Hematopoietic multipotent progenitor cell treated with erythropoietin and hydrocortisone succinate and interleukin-3 and kit ligand, for 6 days (in vitro differentiated cells): ENCODE data around the gene ACKR3.

ENCODE experiments used
- DNase-seq: peaks from one replicate; pipeline ENCODE4 v3.0.0-alpha.2; 2015

The ACKR3 gene

DNA sequence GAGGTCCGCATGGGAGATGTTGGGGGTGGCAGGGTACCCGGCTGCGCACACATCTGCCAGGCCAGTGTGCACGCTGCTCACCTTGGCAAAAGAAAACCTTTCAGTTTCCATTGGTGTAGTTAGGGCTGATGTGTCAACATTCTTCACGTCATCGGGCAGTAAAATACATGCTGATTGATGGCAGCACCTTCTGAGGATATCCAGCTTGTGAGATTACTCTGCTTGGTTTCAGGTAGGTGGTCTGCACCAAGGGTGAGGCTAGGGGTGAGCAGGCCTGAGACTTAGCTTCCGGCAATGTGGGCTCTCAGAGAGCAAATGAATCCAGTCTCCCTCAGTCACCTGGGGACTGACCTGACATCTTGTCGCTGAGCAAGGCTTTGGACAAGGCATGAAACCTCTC lies 19.3 kb upstream of the ACKR3 start:
- no peak for DNase-seq

DNA sequence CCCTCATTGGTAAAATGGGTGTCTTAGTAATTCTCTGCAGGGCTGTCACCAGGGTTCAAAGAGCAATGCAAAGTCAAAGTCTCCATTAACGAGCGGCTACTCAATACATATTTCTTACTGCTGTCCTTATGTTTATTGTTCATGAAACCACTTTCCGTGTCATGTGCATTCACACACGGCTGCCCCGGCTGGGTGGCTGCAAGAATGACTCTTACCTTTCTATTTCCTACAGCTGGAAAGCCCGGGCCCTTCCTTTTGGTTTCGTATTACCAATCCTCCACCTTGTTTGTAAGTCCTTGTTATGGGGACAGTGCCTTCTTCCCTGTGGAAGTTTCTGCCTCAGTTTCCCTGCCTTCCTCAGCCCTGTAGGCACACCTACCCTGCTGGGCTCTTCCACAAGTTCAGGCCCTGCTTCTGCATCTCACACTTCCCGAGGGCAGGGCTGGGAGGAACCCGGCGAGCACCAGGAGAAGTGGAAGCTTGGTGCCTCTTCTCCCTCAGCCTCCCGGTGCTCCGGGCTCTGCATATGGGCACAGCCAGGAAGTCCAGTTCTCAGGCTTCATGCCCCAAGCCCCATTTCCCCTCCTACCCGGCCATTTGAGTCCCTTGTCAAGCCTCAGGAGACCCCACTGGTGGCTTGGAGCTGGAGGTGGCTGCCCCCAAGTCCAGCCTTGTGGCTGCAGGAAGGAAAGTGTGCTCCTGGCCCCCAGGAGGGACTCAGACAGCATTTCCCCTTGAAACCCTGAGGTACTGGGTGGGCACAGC lies 18.7 kb upstream of the ACKR3 start:
- DNase-seq: no peak

DNA sequence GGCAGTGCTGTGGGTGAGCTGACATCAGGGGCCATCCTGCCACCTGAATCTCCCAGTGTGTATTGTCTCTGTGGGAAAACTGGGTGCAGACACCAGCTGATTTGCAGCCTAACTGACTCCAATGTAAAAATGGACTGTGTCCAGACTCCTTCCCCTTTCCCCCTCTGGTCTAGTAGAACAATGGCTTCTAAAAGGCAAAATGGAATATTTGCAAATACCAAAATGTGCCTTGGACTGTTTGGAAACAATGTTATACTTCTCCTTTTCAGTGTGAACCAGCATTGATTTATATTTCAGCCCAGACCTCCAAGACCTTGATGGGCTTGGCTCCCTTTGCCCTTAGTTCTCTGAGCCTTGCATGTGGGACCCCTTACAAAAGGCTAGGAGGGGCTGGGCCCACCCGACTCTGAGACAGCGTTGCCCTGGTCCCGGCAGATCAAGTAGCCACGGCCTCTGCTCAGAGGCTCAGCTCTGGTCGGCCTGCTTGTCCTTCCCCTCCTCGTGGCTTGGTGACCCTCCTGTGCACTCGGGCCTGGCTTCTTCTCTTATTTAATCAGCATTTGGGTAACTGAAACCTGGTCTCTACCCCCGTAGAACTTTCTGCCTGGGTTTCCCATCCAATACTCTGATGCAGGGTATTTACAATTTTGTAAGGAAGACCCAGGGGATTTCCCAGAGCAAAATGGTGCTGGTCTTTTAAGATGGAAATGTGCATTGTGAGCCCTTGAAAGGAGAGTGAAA lies 18.0 kb upstream of the ACKR3 start:
- no peak for DNase-seq

DNA sequence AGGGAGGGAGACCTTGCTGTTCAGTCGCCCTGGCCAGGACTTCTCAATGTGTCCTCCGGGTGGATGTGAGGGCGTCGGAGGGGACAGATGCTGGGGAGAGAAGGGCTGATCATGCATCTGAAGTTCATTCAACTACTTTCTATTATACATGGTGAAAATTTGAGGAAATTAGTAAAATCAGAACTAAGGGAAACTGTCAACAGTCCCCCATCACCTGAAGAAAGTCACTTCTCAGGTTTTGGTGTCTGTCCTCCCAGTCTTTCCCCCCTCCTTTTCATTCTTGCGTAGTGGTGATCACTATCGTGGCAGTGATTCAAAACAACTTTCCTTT lies 17.4 kb upstream of the ACKR3 start:
- DNase-seq: no peak

DNA sequence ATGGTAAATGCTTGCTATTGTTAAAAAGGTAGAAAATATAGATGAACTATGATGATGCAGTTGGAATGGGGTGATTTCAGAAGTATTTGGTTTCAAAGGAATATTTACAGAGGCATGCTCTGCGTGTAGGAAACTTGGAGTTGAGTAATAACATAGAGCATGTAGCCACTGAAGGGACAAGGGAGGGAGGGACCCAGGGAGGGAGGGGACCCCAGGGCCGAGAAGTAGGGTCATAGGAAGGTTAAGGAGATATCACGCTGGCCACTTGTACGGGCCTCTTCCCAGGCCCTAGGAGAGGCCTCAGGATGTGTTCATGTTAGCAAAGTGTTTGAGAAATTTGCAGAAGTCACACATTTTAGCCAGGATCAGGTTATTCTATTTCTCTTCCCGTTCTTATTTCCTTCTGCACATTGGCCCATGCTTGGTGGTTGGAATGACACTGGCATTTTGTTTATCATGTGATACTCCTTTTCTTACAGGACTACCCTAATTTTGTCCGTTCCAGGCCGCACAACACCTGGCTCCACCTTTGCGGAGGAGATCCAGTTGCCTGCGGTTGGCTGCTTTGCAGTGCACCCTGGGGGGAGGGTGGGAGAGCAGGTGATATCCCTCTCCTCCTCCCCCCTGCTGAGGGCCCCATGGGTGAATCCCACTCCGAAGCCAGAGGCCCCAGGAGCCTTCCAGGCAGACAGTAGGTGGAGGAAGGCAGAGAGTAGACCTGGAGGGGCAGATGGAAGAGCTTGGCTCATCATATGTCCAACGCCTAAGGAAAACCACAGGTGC lies 16.9 kb upstream of the ACKR3 start:
- no peak for DNase-seq

DNA sequence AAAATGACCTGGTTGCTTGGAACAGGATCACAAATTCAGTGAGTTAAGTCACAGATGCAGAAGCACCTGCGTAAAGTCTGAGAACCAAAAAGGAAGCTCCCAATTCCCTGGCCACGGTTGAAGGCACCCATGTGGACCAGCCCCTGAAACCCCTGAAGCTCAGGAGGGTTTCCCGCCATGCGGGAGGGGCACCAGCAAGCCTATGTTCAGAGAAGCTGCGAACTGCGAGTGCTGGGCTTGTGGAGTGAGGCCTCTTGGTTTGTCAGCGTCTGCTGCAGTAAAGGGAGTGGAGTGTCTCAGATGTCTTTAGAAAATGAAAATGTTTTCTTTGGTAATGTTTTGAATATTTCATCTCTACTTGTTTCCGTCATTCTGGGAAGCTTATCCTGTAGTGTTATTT lies 16.1 kb upstream of the ACKR3 start:
- no peak for DNase-seq

DNA sequence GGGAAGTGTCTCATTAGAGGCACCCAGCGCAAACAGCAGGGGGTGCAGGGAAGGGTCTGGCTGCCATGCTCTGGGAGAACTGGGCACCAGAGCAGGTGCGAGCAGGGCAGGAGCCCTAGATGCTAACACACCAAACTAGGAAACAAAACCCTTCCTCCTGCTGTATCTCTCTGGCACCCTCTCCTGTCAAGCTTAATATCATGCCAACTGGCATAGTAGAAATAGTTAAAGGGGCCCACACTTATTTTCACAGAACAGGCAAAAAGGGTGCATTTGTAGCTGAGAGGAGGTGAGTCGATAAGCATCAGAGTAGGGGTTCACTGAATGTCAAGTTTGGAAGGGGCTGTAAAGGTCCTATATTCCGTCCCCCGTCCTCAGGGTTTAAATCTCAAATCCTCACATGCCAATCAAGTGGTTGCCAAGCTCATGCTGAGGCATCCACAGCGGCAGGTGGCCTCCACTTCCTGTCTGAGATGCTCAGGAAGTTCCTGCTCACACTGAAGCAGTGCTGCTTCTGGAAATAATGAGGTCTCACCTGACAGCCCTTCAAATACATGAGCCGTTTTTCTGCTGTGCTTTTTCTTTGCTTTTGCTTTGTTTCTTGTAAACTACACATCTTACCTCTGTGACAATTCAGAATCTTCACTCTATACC lies 14.9 kb upstream of the ACKR3 start:
- no peak for DNase-seq

DNA sequence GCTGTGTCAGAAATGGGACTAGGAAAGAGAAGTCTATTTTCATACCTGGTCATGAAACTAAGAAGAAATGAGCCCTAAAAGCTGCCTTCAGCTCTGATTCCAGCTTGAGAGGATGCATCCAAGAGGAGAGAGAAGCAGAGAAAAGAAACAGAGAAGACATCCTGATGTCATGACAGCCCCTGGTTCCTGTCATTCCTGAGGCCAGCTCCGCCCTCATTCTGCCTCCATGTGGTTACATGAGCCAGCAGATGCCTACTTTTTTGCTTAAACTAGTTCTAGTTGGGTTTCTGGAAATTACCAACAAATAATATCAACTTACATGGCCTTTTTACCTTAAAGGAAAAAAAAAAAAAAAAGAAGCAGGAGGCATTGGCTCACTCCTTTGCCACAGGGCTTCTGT lies 14.1 kb upstream of the ACKR3 start:
- no peak for DNase-seq

DNA sequence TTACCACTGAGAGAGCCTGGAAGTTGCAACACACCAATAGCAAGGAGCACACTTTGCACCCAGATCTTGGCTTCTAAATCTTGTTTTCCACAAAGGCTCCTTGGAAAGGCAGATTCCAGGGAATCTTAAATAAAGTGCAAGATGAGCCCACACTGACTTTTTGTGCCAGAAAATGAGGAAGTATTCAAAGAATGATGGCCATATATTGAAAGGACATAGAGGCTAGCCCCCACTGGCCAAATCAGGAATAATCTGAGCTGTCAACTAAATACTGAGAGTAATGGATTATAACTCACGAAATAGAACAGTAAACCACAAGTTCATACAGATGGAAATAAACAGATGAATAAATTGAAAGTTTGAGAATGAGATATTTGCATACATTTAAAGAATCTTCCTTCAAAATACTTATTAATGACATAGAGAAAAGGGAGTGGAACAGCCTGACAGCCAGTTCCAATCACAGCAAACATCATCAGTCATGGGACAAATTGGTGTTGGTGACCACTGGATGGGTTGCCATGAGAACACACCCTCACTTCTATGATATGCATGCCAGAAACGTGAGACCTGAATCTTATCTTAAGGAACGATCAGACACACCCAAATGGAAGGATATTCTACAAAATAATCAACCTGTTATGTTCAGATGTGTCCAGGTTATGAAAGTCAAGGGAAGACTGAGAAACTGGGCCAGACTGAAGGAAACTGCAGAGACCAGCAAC lies 12.2 kb upstream of the ACKR3 start:
- no peak for DNase-seq

DNA sequence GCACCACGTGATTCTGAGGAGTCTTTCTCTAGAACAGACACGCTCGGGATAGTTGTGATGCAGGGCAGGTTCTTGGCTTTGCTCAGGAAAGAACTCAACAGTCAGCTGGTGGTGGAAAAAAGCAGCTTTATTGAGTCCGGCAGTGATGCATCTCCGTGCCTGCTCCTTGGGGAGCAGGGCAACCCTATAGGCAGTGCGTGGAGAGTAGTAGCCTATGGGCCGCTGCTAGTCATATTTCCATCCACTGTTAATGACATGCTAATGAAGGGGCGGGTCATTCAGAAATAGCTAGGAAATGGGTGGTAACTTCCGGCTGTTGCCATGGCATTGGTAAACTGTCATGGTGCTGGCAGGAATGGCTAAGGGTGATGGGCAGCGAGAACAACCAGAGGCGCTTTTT lies 11.6 kb upstream of the ACKR3 start:
- DNase-seq: no peak

DNA sequence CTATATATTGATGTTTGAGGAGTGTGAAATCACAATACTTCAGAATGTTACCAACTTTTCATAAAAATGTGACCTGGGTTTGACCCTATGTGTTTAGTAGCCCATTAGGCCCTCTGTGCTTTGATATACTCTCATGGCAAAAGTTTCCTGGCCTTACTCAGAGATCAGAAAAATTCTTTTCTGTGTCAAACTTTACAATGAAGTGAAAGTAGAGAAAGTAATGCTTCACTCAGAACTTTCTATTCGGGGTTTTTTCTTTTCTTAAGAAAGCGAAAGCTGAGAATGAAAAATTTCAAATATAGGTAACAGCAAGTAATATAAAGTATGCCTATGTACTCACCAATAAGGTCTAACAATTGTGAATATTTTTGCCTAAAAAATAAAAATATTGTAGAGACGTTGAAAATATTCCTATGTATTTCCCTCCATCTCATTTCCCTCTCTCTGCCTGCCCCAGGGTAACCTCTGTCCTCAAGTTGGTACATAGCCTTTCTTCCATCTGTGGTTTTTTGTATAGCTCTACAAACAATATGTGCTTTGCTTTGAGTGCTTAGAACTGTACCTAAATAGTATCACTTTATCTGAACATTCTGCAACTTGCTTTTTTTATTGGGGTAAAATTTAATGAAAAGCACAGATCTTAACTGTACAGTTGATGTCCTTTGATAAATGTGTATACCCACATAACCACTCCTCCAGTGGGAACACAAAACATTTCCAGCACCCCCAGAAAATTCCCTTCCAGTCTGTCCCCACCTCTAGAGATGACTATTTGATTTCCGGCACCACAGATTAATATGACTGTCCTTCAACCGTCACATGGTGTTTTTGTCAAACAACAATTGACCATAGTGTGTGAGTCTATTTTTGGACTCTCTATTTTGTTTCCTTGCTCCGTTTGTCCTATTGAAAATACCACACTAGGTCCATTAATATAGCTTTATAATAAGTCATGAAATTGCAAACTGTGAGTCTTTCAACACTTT lies 10.3 kb upstream of the ACKR3 start:
- DNase-seq: no peak

DNA sequence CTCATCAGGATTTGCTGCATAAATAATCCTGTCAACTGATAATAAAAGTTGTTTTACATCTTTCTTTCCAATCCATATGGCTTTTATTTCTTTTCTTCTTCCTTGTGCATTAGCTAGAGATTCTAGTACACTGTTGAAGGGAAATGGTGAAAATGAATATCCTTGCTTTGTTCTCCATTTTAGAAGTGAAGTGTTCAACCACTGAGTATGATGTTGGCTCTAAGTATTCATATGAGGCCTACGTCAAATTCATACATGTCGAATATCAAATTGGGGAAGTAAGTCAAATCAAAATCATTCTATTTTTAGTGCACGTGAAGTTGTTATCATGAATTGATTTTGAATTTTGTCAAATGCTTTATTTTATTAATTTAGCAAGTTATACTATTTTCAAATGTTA lies 7.8 kb upstream of the ACKR3 start:
- DNase-seq: no peak

DNA sequence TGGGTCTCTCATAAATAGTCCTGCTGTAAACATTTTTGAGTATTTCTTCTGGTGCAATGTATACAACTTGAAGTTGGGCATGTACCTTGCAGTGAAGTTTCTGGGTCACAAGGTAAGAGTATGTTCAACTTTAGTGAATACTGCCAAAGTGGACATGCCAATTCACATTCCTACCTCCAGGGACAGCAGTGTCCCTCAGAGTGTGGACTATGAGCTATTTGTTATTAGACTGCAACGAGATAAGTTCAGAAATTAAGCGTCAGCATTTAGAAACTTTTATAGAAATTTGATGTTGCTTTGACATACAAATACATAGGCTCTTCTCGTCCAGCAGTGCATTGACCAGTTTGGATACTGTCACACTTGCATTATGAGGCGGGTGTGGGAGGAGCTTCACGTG lies 7.2 kb upstream of the ACKR3 start:
- DNase-seq: no peak

DNA sequence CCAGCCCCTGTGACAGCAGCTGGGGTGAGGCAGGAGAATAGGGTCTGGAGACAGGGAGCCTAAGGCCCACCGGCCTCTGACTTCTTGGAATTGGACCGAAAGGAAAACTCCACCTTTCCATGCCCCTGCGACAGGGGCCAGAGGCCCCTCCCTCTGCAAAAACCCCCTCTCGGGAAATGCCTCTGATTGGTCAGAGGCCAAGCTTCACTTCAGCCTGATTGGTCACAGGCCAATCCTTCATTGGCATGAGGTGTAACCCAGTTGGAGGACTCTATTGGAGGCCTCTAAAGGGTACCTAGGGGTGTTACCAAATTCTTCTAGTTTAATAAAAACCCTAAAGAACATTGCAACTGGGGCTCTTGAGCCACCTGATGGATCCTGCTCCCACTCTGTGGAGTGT lies 5.7 kb upstream of the ACKR3 start:
- DNase-seq: no peak

DNA sequence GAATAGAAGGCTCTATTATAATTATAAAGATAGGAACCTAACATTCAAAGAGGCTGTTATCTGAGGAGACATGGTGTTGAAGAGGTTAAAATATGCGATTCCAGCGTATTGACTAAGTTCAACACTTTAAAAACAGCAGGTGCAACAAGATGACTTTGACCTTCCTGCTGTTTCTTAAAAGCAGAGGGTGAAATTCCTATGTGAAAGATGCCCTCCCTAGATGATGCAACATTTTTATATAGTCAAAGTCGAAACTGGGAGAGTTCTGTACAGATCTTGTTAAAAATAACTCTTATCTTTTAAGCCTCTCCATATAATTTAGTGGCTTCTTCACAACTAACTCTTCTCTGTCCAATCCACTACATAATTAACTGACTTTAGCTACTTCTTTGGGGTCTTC lies 4.4 kb upstream of the ACKR3 start:
- no peak for DNase-seq

DNA sequence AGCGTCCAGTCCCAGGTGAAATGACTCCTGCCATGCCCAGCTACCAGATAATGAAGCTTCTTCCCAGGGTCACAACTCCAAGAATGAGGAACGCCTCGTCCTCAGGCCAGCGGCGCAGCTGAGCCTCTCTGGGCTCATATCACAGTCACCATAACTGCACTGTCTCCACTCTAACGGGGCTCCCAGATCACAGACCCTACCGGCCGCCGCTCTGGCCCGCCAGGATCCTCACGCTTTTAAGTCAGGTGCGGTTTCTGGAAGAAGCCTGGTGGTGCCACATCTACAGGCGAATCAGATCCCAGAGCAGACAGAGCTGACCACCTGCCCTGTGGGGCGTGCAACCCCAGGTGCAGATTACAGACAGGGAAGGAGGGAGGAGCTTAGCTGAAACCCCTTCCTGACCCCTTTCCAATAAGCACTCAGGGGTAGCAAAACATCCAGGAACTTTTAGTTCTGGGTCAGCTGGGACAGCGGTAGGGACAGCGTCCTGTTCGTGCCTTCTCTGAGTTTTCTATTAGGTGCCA lies 3.7 kb upstream of the ACKR3 start:
- DNase-seq: no peak

DNA sequence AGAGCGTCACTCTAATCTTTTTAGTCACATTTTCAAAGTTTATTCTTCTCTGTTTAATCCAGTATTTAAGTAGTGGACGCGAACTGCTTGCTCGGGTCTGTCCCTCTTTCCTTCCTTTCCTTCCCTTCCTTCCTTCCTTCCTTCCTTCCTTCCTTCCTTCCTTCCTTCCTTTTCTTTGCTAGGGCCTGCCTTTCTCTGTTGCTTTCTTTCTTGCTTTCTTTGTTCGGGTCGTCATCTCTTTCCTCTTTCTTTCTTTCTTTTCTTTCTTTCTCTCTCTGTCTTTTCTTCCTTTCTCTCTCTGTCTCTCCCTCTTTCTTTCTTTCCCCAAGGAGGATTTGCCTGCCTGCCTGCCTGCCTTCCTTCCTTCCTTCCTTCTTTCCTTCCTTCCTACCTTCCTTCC lies 3.0 kb upstream of the ACKR3 start:
- DNase-seq: no peak

DNA sequence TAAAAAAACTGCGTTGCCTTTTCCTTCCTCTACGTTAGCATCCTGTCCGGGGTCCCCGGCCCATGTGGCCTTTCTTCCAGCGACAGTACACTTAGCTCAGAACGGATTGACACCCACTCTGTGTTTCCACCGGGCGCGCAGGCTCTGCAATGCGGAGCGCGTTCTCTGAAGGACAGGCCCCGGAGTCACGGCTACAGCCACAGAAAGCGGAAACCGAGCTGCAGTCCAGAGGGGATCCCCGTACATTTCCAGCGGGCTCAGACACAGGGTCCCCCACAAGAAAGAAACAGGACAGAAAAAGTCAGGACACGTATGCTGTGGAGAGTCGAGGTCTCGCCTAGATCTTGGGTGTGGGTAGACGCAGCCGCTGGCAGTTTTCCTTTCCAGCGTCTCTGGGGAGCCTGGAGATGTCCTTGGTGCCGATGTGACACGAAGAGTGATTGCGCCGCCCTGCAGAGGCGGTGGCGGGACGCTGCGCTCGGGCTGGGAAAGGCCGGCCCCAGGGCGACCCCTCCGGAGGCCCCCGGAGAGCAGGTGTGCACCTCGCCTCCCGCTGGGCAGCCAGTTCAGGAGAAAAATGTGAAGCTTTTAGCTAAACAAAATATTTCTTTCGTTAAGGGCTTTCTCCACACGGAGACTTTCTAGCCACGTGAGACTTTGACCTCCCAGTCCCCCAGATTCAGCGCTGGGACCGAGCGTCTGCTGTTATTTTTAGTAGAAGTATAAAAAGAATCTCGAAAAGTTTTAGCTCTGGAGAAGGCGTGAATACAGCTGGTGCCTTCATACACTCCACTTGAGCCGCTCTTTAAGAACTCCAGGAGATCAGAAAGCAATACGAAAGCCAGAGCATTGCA lies 1.3 kb upstream of the ACKR3 start:
- peak; percentile 27 for DNase-seq

DNA sequence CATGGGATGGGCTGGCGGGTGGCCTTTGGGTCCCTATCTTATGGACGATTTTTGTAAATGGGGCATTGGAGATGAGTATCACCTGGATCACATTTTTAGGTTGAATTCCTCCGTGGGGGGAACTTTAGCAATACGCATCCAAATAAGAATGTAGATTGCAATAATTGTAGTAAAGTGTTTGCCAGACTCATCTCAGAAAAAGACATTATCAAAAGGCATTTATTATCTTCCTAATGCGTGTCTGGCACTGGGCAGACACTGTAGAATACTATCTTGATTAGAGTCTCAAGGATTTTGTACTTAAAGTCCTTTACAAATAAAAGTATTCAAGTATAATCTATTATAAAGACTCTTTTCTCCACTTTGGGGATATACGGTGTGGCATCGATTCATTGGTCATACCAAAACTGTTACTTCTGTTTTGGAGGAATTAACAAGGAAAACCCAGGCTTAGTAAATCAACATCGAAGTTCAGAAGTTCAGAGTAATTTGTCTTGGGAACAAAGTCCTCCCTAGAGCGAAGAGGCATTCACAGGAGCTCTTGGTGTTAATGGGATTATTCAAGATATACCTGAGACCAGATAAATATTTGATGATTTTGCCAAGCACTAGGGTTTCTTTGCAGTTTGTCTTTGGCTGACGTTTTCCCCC lies 578 bp upstream of the ACKR3 start:
- DNase-seq: no peak
